ENCODE data around the gene DTYMK. TPM values are rescaled to one million over a fixed set of nuclear protein-coding genes. Genes with fewer than 3 reads are reported as not detected.

The DTYMK gene
- total RNA-seq, 1 donor from 2014 or later = 106 TPM

- peak overlapping the region; percentile 76 for H3K27ac Mint-ChIP-seq
- peaks cover 2% of the 10 kb centered on the region for H3K9me3 Mint-ChIP-seq
- peak; percentile 21 for DNase-seq (ENCODE audit: low spot score)
- intact Hi-C loops (cut with micrococcal nuclease) = loop anchor here (1.0 to 5.0 kb wide), 10 partner anchors 19 to 1069 kb away; partner anchors contain the start of genes D2HGDH, DTYMK, HDLBP and RNPEPL1
- H3K27me3 Mint-ChIP-seq (ENCODE audit: insufficient read depth) = no peaks in the 10 kb centered on the region
- H3K4me3 Mint-ChIP-seq = peak overlapping the region; percentile 85
- peaks cover 29% of the 10 kb centered on the region for H3K36me3 Mint-ChIP-seq (ENCODE audit: low read depth)
- H3K4me1 Mint-ChIP-seq (ENCODE audit: low read depth) = peaks cover 36% of the 10 kb centered on the region
Measured at GRCh38 chr2:241636182-241637017, 50.2 kb downstream of the DTYMK start.

GRCh38 chr2:241635756-241636155, 50.9 kb downstream of the DTYMK start:
- Mint-ChIP-seq H3K27me3 (ENCODE audit: insufficient read depth) (no peaks in the 10 kb centered on the region), H3K9me3 (peaks cover 2% of the 10 kb centered on the region), H3K27ac (peak overlapping the region; percentile 76), H3K4me3 (peak overlapping the region; percentile 85), H3K4me1 (ENCODE audit: low read depth) (peaks cover 30% of the 10 kb centered on the region), H3K36me3 (ENCODE audit: low read depth) (peaks cover 27% of the 10 kb centered on the region)
- no peak for DNase-seq (ENCODE audit: low spot score)
- intact Hi-C loops (cut with micrococcal nuclease) = loop anchor here (1.0 to 5.0 kb wide), 4 partner anchors 18 to 1068 kb away; partner anchors contain the start of genes D2HGDH and RNPEPL1

GRCh38 chr2:241633561-241633960, 53.1 kb downstream of the DTYMK start:
- no peak overlapping the region for H3K4me3 Mint-ChIP-seq
- H3K9me3 Mint-ChIP-seq = no peaks in the 10 kb centered on the region
- peaks cover 21% of the 10 kb centered on the region for H3K36me3 Mint-ChIP-seq (ENCODE audit: low read depth)
- intact Hi-C loops (cut with micrococcal nuclease) = no loop called here
- DNase-seq (ENCODE audit: low spot score) = no peak
- H3K4me1 Mint-ChIP-seq (ENCODE audit: low read depth) = peaks cover 11% of the 10 kb centered on the region
- no peaks in the 10 kb centered on the region for H3K27me3 Mint-ChIP-seq (ENCODE audit: insufficient read depth)
- no peak overlapping the region for H3K27ac Mint-ChIP-seq

GRCh38 chr2:241632478-241633325, 53.9 kb downstream of the DTYMK start:
- DNase-seq (ENCODE audit: low spot score) = no peak
- Mint-ChIP-seq H3K27me3 (ENCODE audit: insufficient read depth) (no peaks in the 10 kb centered on the region), H3K27ac (no peak overlapping the region), H3K9me3 (no peaks in the 10 kb centered on the region), H3K4me1 (ENCODE audit: low read depth) (peaks cover 14% of the 10 kb centered on the region), H3K4me3 (no peak overlapping the region), H3K36me3 (ENCODE audit: low read depth) (peaks cover 27% of the 10 kb centered on the region)
- intact Hi-C loops (cut with micrococcal nuclease) = no loop called here

GRCh38 chr2:241629762-241630435, 56.7 kb downstream of the DTYMK start:
- Mint-ChIP-seq H3K4me3 (no peak overlapping the region), H3K27ac (no peak overlapping the region), H3K9me3 (no peaks in the 10 kb centered on the region), H3K36me3 (ENCODE audit: low read depth) (peaks cover 23% of the 10 kb centered on the region), H3K27me3 (ENCODE audit: insufficient read depth) (no peaks in the 10 kb centered on the region), H3K4me1 (ENCODE audit: low read depth) (peaks cover 14% of the 10 kb centered on the region)
- no peak for DNase-seq (ENCODE audit: low spot score)
- intact Hi-C loops (cut with micrococcal nuclease) = no loop called here

- no peak for DNase-seq (ENCODE audit: low spot score)
- Mint-ChIP-seq H3K27me3 (ENCODE audit: insufficient read depth) (no peaks in the 10 kb centered on the region), H3K4me1 (ENCODE audit: low read depth) (peaks cover 14% of the 10 kb centered on the region), H3K4me3 (no peak overlapping the region), H3K36me3 (ENCODE audit: low read depth) (peaks cover 25% of the 10 kb centered on the region), H3K9me3 (no peaks in the 10 kb centered on the region), H3K27ac (no peak overlapping the region)
- intact Hi-C loops (cut with micrococcal nuclease) = no loop called here
Measured at GRCh38 chr2:241627675-241628074, 58.9 kb downstream of the DTYMK start.

Other genes starting within 250 kb of the DTYMK start
- gene STK25, start 178.2 kb downstream of the DTYMK start, total RNA-seq = 125 and 133 TPM in 2 replicates
- 0.07 TPM in 1 of 2 replicates, not detected in the other for gene BOK, start 128.1 kb downstream of the DTYMK start, total RNA-seq
- gene THAP4, start 49.7 kb downstream of the DTYMK start, total RNA-seq = 53.1 and 58.5 TPM in 2 replicates
- 116 and 126 TPM in 2 replicates for gene ATG4B, start 49.1 kb downstream of the DTYMK start, total RNA-seq
- 50.1 and 57.5 TPM in 2 replicates for gene ING5, start 15.2 kb upstream of the DTYMK start, total RNA-seq
- 27.1 and 28.7 TPM in 2 replicates for gene D2HGDH, start 47.8 kb upstream of the DTYMK start, total RNA-seq
- gene GAL3ST2, start 90.0 kb upstream of the DTYMK start, total RNA-seq = 0.51 and 0.60 TPM in 2 replicates
- gene NEU4, start 122.4 kb upstream of the DTYMK start, total RNA-seq = 0.61 and 0.80 TPM in 2 replicates
- 67.8 and 69.1 TPM in 2 replicates for gene PDCD1, start 172.1 kb upstream of the DTYMK start, total RNA-seq
- not detected in 2 replicates for gene RTP5, start 182.9 kb upstream of the DTYMK start, total RNA-seq

Measured in activated T-helper 1 cell treated with anti-CD3 and anti-CD28 coated beads, Interleukin-12 subunit alpha, Interleukin-12 subunit beta, Interleukin-2, Interleukin-4 antibody, amounts not matched to agents 30 ng/mL and 10 ng/mL and 1 ng/mL, durations not matched to agents 14 hours and 24 hours and 36 hours (primary cell).